ENCODE results near the gene SUGP1.

The SUGP1 gene

GRCh38 chr19:19362075-19362474 is 41.8 kb upstream of the SUGP1 start:
- DNase-seq (no peak), ATAC-seq (ENCODE audit: insufficient read depth, low read depth) (no peak)
- no peak overlapping the region for H3K4me3 ChIP-seq (ENCODE audit: low read depth in 1 of 2, low read length in 2 of 2)
- no peaks in the 10 kb centered on the region for H4K20me1 ChIP-seq (ENCODE audit: insufficient read depth, low read length)
- TF ChIP-seq EZH2 (IDR thresholded peaks at IDR 0.05; ENCODE audit: borderline replicate concordance, low read depth, low read length, severe bottlenecking): no peak
- TF ChIP-seq CTCF (IDR thresholded peaks at IDR 0.05; ENCODE audit: borderline replicate concordance, extremely low read depth, low read length, poor library complexity, severe bottlenecking): no peak
- H3K4me1 ChIP-seq (ENCODE audit: insufficient read depth, low read length): peaks cover 30% of the 10 kb centered on the region
- no peaks in the 10 kb centered on the region for H3K27me3 ChIP-seq (ENCODE audit: insufficient read depth, low read length, poor library complexity)
- no peak overlapping the region for H3K27ac ChIP-seq (ENCODE audit: low read length)
- H3K36me3 ChIP-seq (ENCODE audit: insufficient read depth, low read length): peaks cover 3% of the 10 kb centered on the region; the same call in 1 of the 2 replicates
- no peak overlapping the region for H3K9ac ChIP-seq (ENCODE audit: low read depth, low read length)
- no peaks in the 10 kb centered on the region for H3K79me2 ChIP-seq (ENCODE audit: insufficient read depth, low read length)
- H2AFZ ChIP-seq (ENCODE audit: low read depth, low read length): no peak overlapping the region
- H3K4me2 ChIP-seq (ENCODE audit: insufficient read depth, low read length): no peak overlapping the region
- H3K9me3 ChIP-seq (ENCODE audit: insufficient read depth, low read length, severe bottlenecking): no peaks in the 10 kb centered on the region

- H3K9me3 ChIP-seq (ENCODE audit: insufficient read depth, low read length, severe bottlenecking): no peaks in the 10 kb centered on the region
- no peaks in the 10 kb centered on the region for H3K27me3 ChIP-seq (ENCODE audit: insufficient read depth, low read length, poor library complexity)
- no peak overlapping the region for H3K4me3 ChIP-seq (ENCODE audit: low read depth in 1 of 2, low read length in 2 of 2)
- H3K9ac ChIP-seq (ENCODE audit: low read depth, low read length): no peak overlapping the region
- peak; percentile 82 for TF ChIP-seq CTCF (IDR thresholded peaks at IDR 0.05; ENCODE audit: borderline replicate concordance, extremely low read depth, low read length, poor library complexity, severe bottlenecking)
- TF ChIP-seq EZH2 (IDR thresholded peaks at IDR 0.05; ENCODE audit: borderline replicate concordance, low read depth, low read length, severe bottlenecking): no peak
- ATAC-seq (ENCODE audit: insufficient read depth, low read depth) (peak; percentile 62), DNase-seq (peak; percentile 74)
- H4K20me1 ChIP-seq (ENCODE audit: insufficient read depth, low read length): no peaks in the 10 kb centered on the region
- no peak overlapping the region for H3K4me2 ChIP-seq (ENCODE audit: insufficient read depth, low read length)
- H3K36me3 ChIP-seq (ENCODE audit: insufficient read depth, low read length): peaks cover 12% of the 10 kb centered on the region
- H3K27ac ChIP-seq (ENCODE audit: low read length): no peak overlapping the region
- H3K79me2 ChIP-seq (ENCODE audit: insufficient read depth, low read length): no peaks in the 10 kb centered on the region
- H3K4me1 ChIP-seq (ENCODE audit: insufficient read depth, low read length): peaks cover 27% of the 10 kb centered on the region
- peak overlapping the region; percentile 51; the same call in 1 of the 2 replicates for H2AFZ ChIP-seq (ENCODE audit: low read depth, low read length)
These were observed 40.8 kb upstream of the SUGP1 start for GRCh38 chr19:19361075-19361594.

GRCh38 chr19:19356901-19357566 is 36.7 kb upstream of the SUGP1 start:
- Histone ChIP-seq H3K79me2 (ENCODE audit: insufficient read depth, low read length) (no peaks in the 10 kb centered on the region), H4K20me1 (ENCODE audit: insufficient read depth, low read length) (peaks cover 3% of the 10 kb centered on the region; the same call in 1 of the 2 replicates), H2AFZ (ENCODE audit: low read depth, low read length) (no peak overlapping the region), H3K27ac (ENCODE audit: low read length) (no peak overlapping the region), H3K9me3 (ENCODE audit: insufficient read depth, low read length, severe bottlenecking) (no peaks in the 10 kb centered on the region), H3K9ac (ENCODE audit: low read depth, low read length) (no peak overlapping the region), H3K4me2 (ENCODE audit: insufficient read depth, low read length) (no peak overlapping the region), H3K4me3 (ENCODE audit: low read depth in 1 of 2, low read length in 2 of 2) (no peak overlapping the region), H3K4me1 (ENCODE audit: insufficient read depth, low read length) (peaks cover 6% of the 10 kb centered on the region; the same call in 1 of the 2 replicates), H3K27me3 (ENCODE audit: insufficient read depth, low read length, poor library complexity) (no peaks in the 10 kb centered on the region), H3K36me3 (ENCODE audit: insufficient read depth, low read length) (peaks cover 53% of the 10 kb centered on the region)
- DNase-seq (no peak), ATAC-seq (ENCODE audit: insufficient read depth, low read depth) (no peak)
- TF ChIP-seq EZH2 (IDR thresholded peaks at IDR 0.05; ENCODE audit: borderline replicate concordance, low read depth, low read length, severe bottlenecking) (no peak), CTCF (IDR thresholded peaks at IDR 0.05; ENCODE audit: borderline replicate concordance, extremely low read depth, low read length, poor library complexity, severe bottlenecking) (no peak)

Data from DND-41 (cell line).